PC-3 (cell line): ENCODE measurements around the gene OTUB1.

Experiments
- CTCF ChIP-seq: fragments of 300-600 bp; sonication (generic); conservative IDR thresholded peaks from 2 replicates; pipeline ENCODE4 v1.5.1; 2017; ENCODE audit warnings: antibody characterized with exemption, low read depth, mild to moderate bottlenecking, low read length
- EZH2 ChIP-seq: fragments of 300-600 bp; sonication (generic); IDR thresholded peaks from one replicate; pipeline ENCODE4 v1.6.1; 2017; ENCODE audit warnings: antibody characterized with exemption, mild to moderate bottlenecking, low read length; ENCODE audit not compliant: unreplicated experiment
- EZH2phosphoT487 ChIP-seq: fragments of 300-600 bp; sonication (generic); IDR thresholded peaks from 2 replicates; pipeline ENCODE4 v1.6.1; 2018; ENCODE audit warnings: mild to moderate bottlenecking, antibody characterized with exemption, low read length, borderline replicate concordance

- no peak for TF ChIP-seq CTCF
- TF ChIP-seq EZH2phosphoT487: no peak
- TF ChIP-seq EZH2: no peak
Measured at GRCh38 chr11:64031001-64031400, 44.8 kb downstream of the OTUB1 start.
